ENCODE measurements around the gene SEC61A2. TPM values are rescaled to one million over a fixed set of nuclear protein-coding genes. Genes with fewer than 3 reads are reported as not detected.

The SEC61A2 gene
- polyA plus RNA-seq, 3 donors, result 0.30 to 3.4 (median 0.98) TPM

DNA sequence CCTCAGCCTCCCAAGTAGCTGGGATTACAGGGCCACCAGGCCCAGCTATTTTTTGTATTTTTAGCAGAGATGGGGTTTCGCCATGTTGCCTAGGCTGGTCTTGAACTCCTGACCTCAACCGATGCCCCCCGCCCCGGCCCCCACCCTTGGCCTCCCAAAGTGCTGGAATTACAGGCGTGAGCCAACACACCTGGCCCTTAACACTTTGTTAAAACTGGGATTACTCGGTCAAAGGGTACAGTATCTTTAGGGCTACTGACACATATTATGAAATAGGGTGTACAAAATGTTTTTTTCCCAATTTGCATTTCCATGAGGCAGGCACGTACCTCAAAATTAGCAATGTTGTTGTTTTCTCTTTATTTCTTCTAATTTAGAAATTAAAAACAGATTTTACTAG is 54.7 kb downstream of the SEC61A2 start:
- no peak for DNase-seq
- no peak overlapping the region for H3K4me3 ChIP-seq (replicated peaks in 1 of 3; ENCODE audit: low read depth in 2 of 3, low read length in 3 of 3)
- H3K4me1 ChIP-seq (ENCODE audit: control insufficient read depth in 1 of 2, insufficient read depth in 2 of 2, low read length in 2 of 2), result peaks cover 27 to 31% of the 10 kb centered on the region in 2 donors
- H3K27ac Mint-ChIP-seq, result no peak overlapping the region
- peaks cover 14 to 33% of the 10 kb centered on the region in 2 donors for H3K36me3 ChIP-seq (replicated peaks in 1 of 2; ENCODE audit: control insufficient read depth in 1 of 2, insufficient read depth in 2 of 2, low read length in 2 of 2)
- no CpG with 5 or more reads among the region's 7 CpGs for WGBS (ENCODE audit: insufficient coverage)
- intact Hi-C loops (cut with micrococcal nuclease), result no loop called here
- no peaks in the 10 kb centered on the region for H3K9me3 ChIP-seq (replicated peaks in 1 of 2; ENCODE audit: control insufficient read depth in 1 of 2, insufficient read depth in 1 of 2, low read length in 2 of 2)
- no peak for TF ChIP-seq CTCF (IDR thresholded peaks at IDR 0.05)
- H3K4me3 Mint-ChIP-seq, result no peak overlapping the region
- H3K4me1 Mint-ChIP-seq, result peaks cover 50% of the 10 kb centered on the region
- no peaks in the 10 kb centered on the region for H3K27me3 ChIP-seq (ENCODE audit: control insufficient read depth in 2 of 2, insufficient read depth in 2 of 2, low read length in 2 of 2)
- peaks cover 34% of the 10 kb centered on the region for H4K20me1 ChIP-seq (ENCODE audit: insufficient read depth, low read length)
- peaks cover 0 to 11% (median 2%) of the 10 kb centered on the region in 3 donors for H3K27me3 Mint-ChIP-seq (ENCODE audit: low read depth in 3 of 3)
- H3K36me3 Mint-ChIP-seq, result peaks cover 50 to 62% of the 10 kb centered on the region in 2 donors
- no peak overlapping the region for H3K27ac ChIP-seq (ENCODE audit: low read depth in 1 of 2, low read length in 2 of 2)
- H3K9ac ChIP-seq (ENCODE audit: insufficient read depth, low read length, poor library complexity, severe bottlenecking), result no peak overlapping the region
- H2AFZ ChIP-seq (ENCODE audit: insufficient read depth, low read depth, low read length, poor library complexity, severe bottlenecking), result no peak overlapping the region
- H3K4me2 ChIP-seq (replicated peaks; ENCODE audit: extremely low read depth, low read length, poor library complexity, severe bottlenecking), result no peak overlapping the region
- no peaks in the 10 kb centered on the region for H3K9me3 Mint-ChIP-seq
- H3K79me2 ChIP-seq (ENCODE audit: insufficient read depth, low read length), result peaks cover 14% of the 10 kb centered on the region

GRCh38 chr10:12186323-12186722 is 56.8 kb downstream of the SEC61A2 start:
- peaks cover 0 to 6% (median 2%) of the 10 kb centered on the region in 7 donors for H3K9me3 Mint-ChIP-seq
- Histone ChIP-seq H3K9ac (ENCODE audit: insufficient read depth, low read length, poor library complexity, severe bottlenecking) (no peak overlapping the region), H3K9me3 (replicated peaks in 1 of 2; ENCODE audit: control insufficient read depth in 1 of 2, insufficient read depth in 1 of 2, low read length in 2 of 2) (no peaks in the 10 kb centered on the region), H3K4me3 (replicated peaks in 1 of 3; ENCODE audit: low read depth in 2 of 3, low read length in 3 of 3) (no peak overlapping the region), H2AFZ (ENCODE audit: insufficient read depth, low read depth, low read length, poor library complexity, severe bottlenecking) (no peak overlapping the region), H3K27ac (ENCODE audit: low read depth in 1 of 2, low read length in 2 of 2) (no peak overlapping the region), H4K20me1 (ENCODE audit: insufficient read depth, low read length) (peaks cover 27% of the 10 kb centered on the region), H3K4me2 (replicated peaks; ENCODE audit: extremely low read depth, low read length, poor library complexity, severe bottlenecking) (no peak overlapping the region), H3K79me2 (ENCODE audit: insufficient read depth, low read length) (peaks cover 34% of the 10 kb centered on the region), H3K36me3 (replicated peaks in 1 of 2; ENCODE audit: control insufficient read depth in 1 of 2, insufficient read depth in 2 of 2, low read length in 2 of 2) (peaks cover 14 to 33% of the 10 kb centered on the region in 2 donors), H3K27me3 (ENCODE audit: control insufficient read depth in 2 of 2, insufficient read depth in 2 of 2, low read length in 2 of 2) (no peaks in the 10 kb centered on the region), H3K4me1 (ENCODE audit: control insufficient read depth in 1 of 2, insufficient read depth in 2 of 2, low read length in 2 of 2) (peaks cover 9 to 11% of the 10 kb centered on the region in 2 donors)
- intact Hi-C loops (cut with micrococcal nuclease), result no loop called here
- no peak for TF ChIP-seq CTCF (IDR thresholded peaks at IDR 0.05)
- no peak overlapping the region for H3K27ac Mint-ChIP-seq
- peak in 1 of 3 donors; percentile 38 for DNase-seq
- H3K4me3 Mint-ChIP-seq, result no peak overlapping the region
- peaks cover 30% of the 10 kb centered on the region for H3K4me1 Mint-ChIP-seq
- peaks cover 52 to 60% of the 10 kb centered on the region in 2 donors for H3K36me3 Mint-ChIP-seq
- WGBS (ENCODE audit: insufficient coverage), result 24% methylated on average over 5 of the region's 8 CpGs
- no peaks in the 10 kb centered on the region for H3K27me3 Mint-ChIP-seq (ENCODE audit: low read depth in 3 of 3)

Data from CD14-positive monocyte (primary cell).